GM21528 (cell line): ENCODE measurements around the gene WNT7A.

Experiments
- ATAC-seq: cut with Tn5 transposase; IDR thresholded peaks from one replicate; pipeline ENCODE4 v1.9.1; 2021; ENCODE audit warnings: mild to moderate bottlenecking, moderate library complexity; ENCODE audit not compliant: unreplicated experiment, low FRiP score

The WNT7A gene

GRCh38 chr3:13850161-13850945 is 29.5 kb downstream of the WNT7A start:
- no peak for ATAC-seq

GRCh38 chr3:13849018-13849417 is 30.9 kb downstream of the WNT7A start:
- no peak for ATAC-seq

- ATAC-seq, result no peak
Measured at GRCh38 chr3:13846716-13847570, 32.9 kb downstream of the WNT7A start.

- ATAC-seq, result no peak
Measured at GRCh38 chr3:13846238-13846637, 33.6 kb downstream of the WNT7A start.

- no peak for ATAC-seq
Measured at GRCh38 chr3:13845806-13846205, 34.1 kb downstream of the WNT7A start.

- ATAC-seq, result no peak
Measured at GRCh38 chr3:13844911-13845310, 35.0 kb downstream of the WNT7A start.

GRCh38 chr3:13844286-13844685 is 35.6 kb downstream of the WNT7A start:
- ATAC-seq, result no peak

- ATAC-seq, result no peak
Measured at GRCh38 chr3:13843351-13843750, 36.5 kb downstream of the WNT7A start.

GRCh38 chr3:13842226-13842625 is 37.6 kb downstream of the WNT7A start:
- no peak for ATAC-seq

GRCh38 chr3:13841826-13842225 is 38.0 kb downstream of the WNT7A start:
- ATAC-seq, result no peak

GRCh38 chr3:13841141-13841540 is 38.7 kb downstream of the WNT7A start:
- ATAC-seq, result no peak

- no peak for ATAC-seq
Measured at GRCh38 chr3:13840456-13840855, 39.4 kb downstream of the WNT7A start.

- ATAC-seq, result no peak
Measured at GRCh38 chr3:13839726-13840340, 40.0 kb downstream of the WNT7A start.

GRCh38 chr3:13839253-13839652 is 40.6 kb downstream of the WNT7A start:
- no peak for ATAC-seq

- no peak for ATAC-seq
Measured at GRCh38 chr3:13838421-13838820, 41.5 kb downstream of the WNT7A start.

- ATAC-seq, result no peak
Measured at GRCh38 chr3:13837751-13838150, 42.1 kb downstream of the WNT7A start.

GRCh38 chr3:13836658-13837587 is 42.9 kb downstream of the WNT7A start:
- no peak for ATAC-seq

- no peak for ATAC-seq
Measured at GRCh38 chr3:13835246-13835645, 44.6 kb downstream of the WNT7A start.

- ATAC-seq, result no peak
Measured at GRCh38 chr3:13834258-13835035, 45.4 kb downstream of the WNT7A start.
